GM12878 (cell line): Measurements from ENCODE around the gene INPP4B. TPM values are rescaled to one million over a fixed set of nuclear protein-coding genes. Genes with fewer than 3 reads are reported as not detected.

Source experiments
- BACH1 ChIP-seq: fragments of 450-650 bp; IDR thresholded peaks from 2 replicates; pipeline ENCODE4 v1.6.1; 2017; ENCODE audit warnings: mild to moderate bottlenecking, borderline replicate concordance
- BCL3 ChIP-seq: IDR thresholded peaks from 2 replicates; pipeline ENCODE4 v1.6.1; 2011; ENCODE audit warnings: borderline replicate concordance, low read depth, mild to moderate bottlenecking, moderate library complexity, low read length; ENCODE audit not compliant: insufficient read depth, poor library complexity, severe bottlenecking
- BRCA1 ChIP-seq: IDR thresholded peaks from 2 replicates; pipeline ENCODE4 v1.6.1; 2011; ENCODE audit warnings: low read depth, low read length, improper control_type of control experiment
- CTCF ChIP-seq, 3 experiments: IDR thresholded peaks in 2 of 3; conservative IDR thresholded peaks in 1 of 3; 2 replicates each; pipeline ENCODE4 v1.5.1; 2011; ENCODE audit warnings: low read depth in 3 of 3, low read length in 3 of 3, mild to moderate bottlenecking in 3 of 3, control low read depth in 2 of 3, moderate library complexity in 2 of 3, inconsistent platforms in 1 of 3, mixed read lengths in 1 of 3; ENCODE audit not compliant: control insufficient read depth in 2 of 3, insufficient read depth in 1 of 3; ENCODE audit errors: extremely low read depth in 1 of 3
- ETV6 ChIP-seq, 2 experiments: fragments of 450-650 bp in 1 of 2; IDR thresholded peaks in 1 of 2; conservative IDR thresholded peaks in 1 of 2; 2 replicates each; pipeline ENCODE4 v1.6.1; 2014; ENCODE audit warnings: antibody characterized with exemption in 1 of 2, borderline replicate concordance in 1 of 2, low read depth in 1 of 2, mild to moderate bottlenecking in 1 of 2, moderate library complexity in 1 of 2
- IRF5 ChIP-seq: fragments of 450-650 bp; IDR thresholded peaks from 2 replicates; pipeline ENCODE4 v1.6.1; 2017; ENCODE audit warnings: borderline replicate concordance
- MYC ChIP-seq: IDR thresholded peaks from 2 replicates; pipeline ENCODE4 v1.6.1; 2011; ENCODE audit warnings: mild to moderate bottlenecking, low read length, moderate library complexity, inconsistent platforms; ENCODE audit not compliant: insufficient read depth, insufficient replicate concordance, insufficient read length, severe bottlenecking
- PRDM15 ChIP-seq: fragments of 450-650 bp; formaldehyde crosslinking; IDR thresholded peaks from 2 replicates; pipeline ENCODE4 v1.4.0; 2020; ENCODE audit warnings: mild to moderate bottlenecking, moderate library complexity
- RELA ChIP-seq: fragments of 450-650 bp; IDR thresholded peaks from 2 replicates; pipeline ENCODE4 v1.8.0; 2014; ENCODE audit warnings: borderline replicate concordance; ENCODE audit not compliant: partially characterized antibody
- SP1 ChIP-seq: IDR thresholded peaks from one replicate; pipeline ENCODE4 v1.6.1; 2011; ENCODE audit warnings: low read depth, low read length
- STAT3 ChIP-seq: IDR thresholded peaks from 2 replicates; pipeline ENCODE4 v1.6.1; 2011; ENCODE audit warnings: low read depth, low read length, improper control_type of control experiment
- SUZ12 ChIP-seq: fragments of 200-600 bp; sonication (generic); IDR thresholded peaks from one replicate; pipeline ENCODE4 v1.6.1; 2018; ENCODE audit warnings: antibody characterized with exemption, mild to moderate bottlenecking; ENCODE audit not compliant: unreplicated experiment
- ZNF592 ChIP-seq: fragments of 450-650 bp; IDR thresholded peaks from 2 replicates; pipeline ENCODE4 v1.6.1; 2017; ENCODE audit warnings: mild to moderate bottlenecking, moderate library complexity
- polyA plus RNA-seq, 11 experiments: library from polyadenylated mRNA; depleted of rRNA in 4 of 11; unstranded in 6 of 11; stranded (reverse) in 5 of 11; fragments of >200 nt; fragmentation: Nextera tagmentation in 4 of 11; fragmentation: Illumina TruSeq in 1 of 11; extraction: Ambion mirVana in 4 of 11; extraction: Trizol in 1 of 11; gene quantifications; 1 replicate in 1 of 11; 2 replicates in 10 of 11; pipeline versions ENCODE4 v1.2.1 to v1.2.3, GENCODE V29; 2011 to 2016; ENCODE audit warnings: inconsistent platforms in 2 of 11, missing spikeins in 2 of 11, low read depth in 1 of 11
- total RNA-seq, 4 experiments: library from RNA; depleted of rRNA in 3 of 4; stranded (reverse); fragments of >200 nt in 3 of 4; fragmentation: Illumina TruSeq in 1 of 4; extraction: Trizol in 1 of 4; gene quantifications; 2 replicates each; pipeline versions ENCODE4 v1.2.1 to v1.2.3, GENCODE V29; 2013 to 2021

The INPP4B gene
- total and polyA plus RNA-seq, 10 of the 15 experiments (the other 5 are each of a cell fraction or from before 2014, with no cell fraction given), result 0.53 to 11.2 (median 0.95) TPM

- TF ChIP-seq ZNF592 (no peak), CTCF (IDR thresholded peaks at IDR 0.05 in 2 of 3, conservative IDR thresholded peaks at IDR 0.05 in 1 of 3; ENCODE audit: control insufficient read depth in 2 of 3, extremely low read depth in 1 of 3, insufficient read depth in 1 of 3, low read depth in 3 of 3, low read length in 3 of 3) (no peak), SP1 (no peak), IRF5 (no peak), SUZ12 (no peak), PRDM15 (CRISPR knock-in tag) (no peak), BCL3 (no peak), BACH1 (no peak), STAT3 (no peak), RELA (no peak), MYC (no peak), BRCA1 (no peak), ETV6 (conservative IDR thresholded peaks at IDR 0.05 in 1 of 2, IDR thresholded peaks at IDR 0.05 in 1 of 2; ENCODE audit: borderline replicate concordance in 1 of 2, low read depth in 1 of 2) (no peak)
Observed at GRCh38 chr4:142581881-142582280, 264.2 kb downstream of the INPP4B start (continued).
